HG02840 (cell line): ENCODE measurements around the gene COL23A1.
A peak's percentile ranks its signal among the peaks of the same experiment; 100 is the strongest.

ENCODE experiments used
- ATAC-seq: cut with Tn5 transposase; IDR thresholded peaks from one replicate; pipeline ENCODE4 v1.9.1; 2021; ENCODE audit warnings: mild to moderate bottlenecking, moderate library complexity, moderate number of reproducible peaks; ENCODE audit not compliant: unreplicated experiment, low FRiP score

Gene COL23A1

DNA sequence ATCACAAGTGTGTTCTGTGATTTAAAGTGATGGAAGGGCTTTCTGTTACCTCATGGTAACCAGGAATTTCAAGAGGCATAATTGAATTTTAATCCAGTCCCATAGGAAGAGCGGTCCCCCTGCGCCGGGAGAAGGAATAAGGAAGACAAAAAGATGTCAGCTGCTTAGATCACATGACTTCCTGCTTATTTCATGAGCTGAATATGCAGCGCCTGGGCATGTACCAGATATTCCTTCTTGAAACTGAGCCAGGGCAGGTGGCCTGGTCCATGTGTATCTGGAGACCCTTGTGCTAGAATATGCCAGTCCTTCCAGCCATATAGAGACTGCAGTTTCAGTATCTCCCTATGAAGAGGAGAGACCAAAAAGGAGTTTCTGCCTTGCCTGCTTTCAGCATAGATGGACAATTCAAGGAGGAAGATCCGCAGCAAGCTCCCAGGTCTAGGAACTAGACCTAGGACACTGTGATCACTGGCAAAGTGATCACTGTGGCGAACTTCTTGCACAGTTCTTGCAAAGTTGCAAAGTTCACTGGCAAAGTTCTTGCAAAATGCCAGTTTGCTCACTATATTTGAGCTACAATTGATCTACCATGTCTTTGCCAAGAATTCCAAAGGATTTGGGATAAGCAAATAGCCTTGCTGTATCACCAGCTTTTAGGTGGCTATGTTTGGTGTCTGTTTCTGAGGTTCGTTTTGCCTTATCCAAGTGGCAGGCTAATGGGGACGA is 254.7 kb downstream of the COL23A1 start:
- ATAC-seq = no peak

DNA sequence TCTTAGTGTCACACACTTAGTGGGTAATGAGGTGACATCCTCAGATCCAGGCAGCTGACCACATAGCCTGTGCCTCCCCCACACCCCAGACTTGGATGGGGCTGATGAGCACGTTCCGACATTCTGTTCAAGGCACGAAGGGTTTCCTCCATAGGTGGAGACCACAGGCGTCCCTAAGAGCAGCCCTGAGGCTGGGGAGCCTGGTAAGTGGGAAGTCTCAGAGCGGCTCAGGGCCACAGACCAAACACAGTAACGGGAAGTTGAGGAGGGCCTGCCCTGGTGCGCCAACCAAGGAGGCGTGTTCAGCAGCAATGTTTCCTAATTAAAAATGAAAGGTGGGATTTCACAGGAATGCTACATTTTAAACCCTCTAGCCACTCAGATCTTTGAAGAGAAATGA is 255.3 kb downstream of the COL23A1 start:
- ATAC-seq = no peak

GRCh38 chr5:178333821-178334481 is 256.2 kb downstream of the COL23A1 start:
- ATAC-seq = no peak

- ATAC-seq = no peak
Measured at GRCh38 chr5:178332210-178332641, 258.0 kb downstream of the COL23A1 start.

DNA sequence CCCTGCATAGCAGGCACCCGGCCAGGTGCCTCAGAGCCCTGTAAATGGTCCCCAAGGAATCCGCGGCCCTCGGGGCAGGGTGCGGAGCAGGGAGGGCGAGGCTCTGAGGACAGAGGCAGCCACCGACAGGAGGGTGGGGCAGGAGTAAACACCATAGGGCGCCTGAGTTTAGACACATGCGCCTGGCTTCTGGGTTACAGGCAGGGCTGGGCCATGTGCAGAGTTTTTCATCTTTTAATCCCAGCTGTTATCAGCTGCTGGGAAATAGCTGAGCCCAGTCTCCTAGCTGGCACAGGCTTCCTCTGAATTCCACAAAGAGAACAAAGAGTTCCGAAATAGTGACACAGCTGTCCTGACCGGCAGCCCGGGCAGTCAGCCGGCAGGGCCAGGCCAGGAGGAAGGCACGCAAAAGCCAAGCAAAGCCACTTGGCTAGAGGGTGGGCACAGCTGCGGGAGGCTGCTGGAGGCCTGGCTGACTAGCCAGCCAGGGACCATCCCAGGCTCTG is 258.6 kb downstream of the COL23A1 start:
- no peak for ATAC-seq

DNA sequence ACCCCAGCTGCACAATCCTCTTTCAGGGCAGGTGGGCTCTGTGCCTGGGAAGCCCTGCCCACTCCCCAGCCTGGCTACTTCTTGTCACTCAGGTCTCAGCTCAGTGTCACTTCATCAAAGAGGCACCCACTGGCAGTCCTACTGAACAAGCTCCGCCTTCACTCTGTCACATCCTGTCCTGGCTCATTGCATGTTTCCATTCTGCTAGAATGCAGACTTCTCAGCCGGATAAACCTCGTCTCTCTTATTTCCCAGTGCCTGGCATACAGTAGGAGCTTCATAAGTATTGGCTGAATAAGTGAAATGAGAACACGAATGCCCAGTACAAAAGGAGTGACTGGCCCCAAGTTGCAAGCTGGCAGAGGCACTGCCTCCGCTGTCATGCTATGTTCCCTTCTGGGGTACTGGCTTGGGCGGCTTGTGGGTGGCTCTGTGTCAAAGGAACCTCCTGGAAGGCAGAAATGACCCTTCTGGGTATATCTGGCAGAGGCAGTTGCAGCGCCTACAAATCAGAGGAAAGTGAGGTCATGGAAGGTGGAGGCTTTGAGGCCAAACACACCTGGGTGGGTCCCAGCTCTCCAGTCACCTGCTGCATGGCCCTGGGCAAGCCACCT is 259.3 kb downstream of the COL23A1 start:
- ATAC-seq = no peak

- ATAC-seq = no peak
Measured at GRCh38 chr5:178328826-178329730, 261.1 kb downstream of the COL23A1 start.

DNA sequence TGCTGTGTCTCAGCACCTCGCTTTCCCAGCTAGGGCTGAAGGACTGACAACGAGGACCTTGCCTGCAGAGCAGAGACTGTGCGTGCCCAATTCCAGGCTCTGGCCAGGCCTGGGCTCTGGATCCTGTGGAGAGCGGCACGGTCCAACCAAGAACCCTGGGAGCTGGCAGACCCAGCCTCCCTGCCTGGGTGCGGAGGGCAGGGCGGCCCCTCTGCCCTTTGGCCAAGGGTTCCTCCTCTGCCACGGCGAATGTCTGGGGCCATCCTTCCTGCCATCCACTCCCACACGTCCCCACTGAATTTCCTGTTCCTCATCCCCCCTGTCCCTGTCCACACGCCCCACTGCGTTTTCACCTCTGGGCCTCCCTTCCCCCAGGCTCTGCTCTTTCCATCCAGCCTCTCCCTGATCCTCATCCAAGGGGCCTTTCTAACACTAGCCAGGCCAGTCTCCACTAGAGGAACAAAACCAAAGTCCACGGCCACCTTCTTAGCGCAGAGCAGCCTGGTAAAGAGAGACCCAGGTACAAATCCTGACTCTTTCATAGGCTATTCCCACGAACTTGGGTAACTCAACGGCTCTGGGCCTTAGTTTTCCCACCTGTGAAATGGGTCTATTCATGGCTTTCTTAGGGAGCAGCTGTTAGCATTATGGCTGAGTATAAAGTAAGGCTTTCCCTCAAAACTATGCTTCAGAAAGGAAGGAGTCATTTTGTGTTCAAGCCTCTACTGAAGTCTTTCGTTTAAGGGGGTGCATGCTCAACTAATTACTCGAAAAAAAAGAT is 262.1 kb downstream of the COL23A1 start:
- no peak for ATAC-seq

DNA sequence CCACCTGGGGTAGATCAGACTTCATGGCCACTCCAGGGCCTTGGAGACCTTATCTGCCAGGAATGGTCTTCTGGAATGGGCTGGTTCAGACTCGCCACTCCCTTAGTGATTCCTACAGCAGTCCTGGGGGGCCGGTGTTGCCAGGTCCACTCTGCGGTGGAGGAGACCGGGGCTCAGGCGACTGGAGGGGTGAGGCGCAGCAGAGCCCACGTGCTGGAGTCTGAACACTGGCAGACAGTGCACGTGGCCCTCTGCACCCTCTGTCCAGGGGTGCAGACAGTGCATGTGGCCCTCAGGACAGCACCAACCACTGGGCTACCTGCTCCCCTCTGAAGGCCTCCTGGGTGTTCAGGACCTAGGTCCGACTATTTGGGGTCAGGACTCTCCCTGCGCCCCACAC is 262.7 kb downstream of the COL23A1 start:
- ATAC-seq = no peak

DNA sequence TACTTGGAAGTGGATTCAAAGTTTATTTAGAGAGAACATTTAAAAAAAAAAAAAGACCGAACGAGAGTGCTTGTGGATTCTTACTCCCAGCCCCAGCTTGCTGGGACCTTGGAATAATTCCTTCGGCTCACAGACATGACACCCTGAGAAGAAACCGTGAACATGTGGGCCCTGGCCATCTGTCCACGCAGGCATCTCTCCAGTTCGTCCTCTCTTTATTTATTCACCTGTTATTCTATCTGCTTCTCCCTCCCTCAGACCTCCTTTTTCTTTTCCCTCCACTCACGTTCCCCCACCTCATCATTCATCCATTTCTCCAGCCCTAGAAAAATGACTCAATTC is 263.8 kb downstream of the COL23A1 start:
- no peak for ATAC-seq

DNA sequence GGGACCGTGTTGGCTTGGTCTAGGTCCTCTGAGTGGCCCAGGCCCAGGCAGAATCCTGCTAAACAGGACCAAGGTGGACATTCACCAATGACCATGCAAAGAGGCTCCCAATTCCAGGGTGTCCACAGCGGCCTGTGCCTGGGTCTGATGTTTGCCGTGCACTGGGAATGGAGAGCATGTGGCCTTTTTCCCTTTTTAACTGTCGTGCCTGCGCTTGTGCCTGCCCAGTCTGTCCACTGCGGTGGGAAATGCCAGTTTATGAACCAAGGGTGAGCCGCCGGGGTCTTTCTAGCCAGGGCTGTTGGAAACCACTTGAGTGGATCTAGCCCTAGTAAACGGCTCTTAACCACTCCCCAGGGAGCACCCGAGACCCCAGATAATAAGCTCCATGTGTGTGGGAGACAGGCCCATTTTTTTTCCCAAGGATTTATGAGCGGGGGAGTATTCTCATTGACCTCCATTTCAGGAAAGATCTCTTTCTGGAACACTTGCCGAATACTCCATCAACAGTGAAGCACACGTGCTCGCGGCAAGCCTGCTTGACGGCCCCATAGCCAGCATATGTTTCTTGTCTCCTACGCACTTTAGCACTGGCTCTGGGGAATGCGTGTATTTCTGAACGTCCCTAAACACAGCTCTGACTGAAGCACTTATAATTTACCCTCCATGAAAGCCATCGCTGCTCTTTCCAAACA is 264.4 kb downstream of the COL23A1 start:
- no peak for ATAC-seq

DNA sequence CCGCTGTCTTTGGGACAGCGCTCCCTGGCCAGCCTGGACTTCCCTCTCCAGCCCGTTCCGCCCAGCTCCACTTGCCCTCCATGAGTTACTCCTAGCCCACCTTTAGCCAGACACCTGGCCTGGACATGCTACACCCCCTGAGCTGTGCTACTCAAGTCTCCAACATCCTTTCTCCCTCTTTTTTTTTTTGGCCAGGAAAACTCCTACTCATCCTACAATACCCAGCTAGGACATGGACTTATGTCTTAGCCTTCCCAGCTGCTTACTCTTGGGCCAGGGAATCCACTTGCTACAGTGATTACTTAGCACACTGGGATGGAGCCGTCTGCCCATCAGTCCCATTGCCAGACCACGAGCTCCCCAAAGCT is 264.9 kb downstream of the COL23A1 start:
- ATAC-seq = no peak

DNA sequence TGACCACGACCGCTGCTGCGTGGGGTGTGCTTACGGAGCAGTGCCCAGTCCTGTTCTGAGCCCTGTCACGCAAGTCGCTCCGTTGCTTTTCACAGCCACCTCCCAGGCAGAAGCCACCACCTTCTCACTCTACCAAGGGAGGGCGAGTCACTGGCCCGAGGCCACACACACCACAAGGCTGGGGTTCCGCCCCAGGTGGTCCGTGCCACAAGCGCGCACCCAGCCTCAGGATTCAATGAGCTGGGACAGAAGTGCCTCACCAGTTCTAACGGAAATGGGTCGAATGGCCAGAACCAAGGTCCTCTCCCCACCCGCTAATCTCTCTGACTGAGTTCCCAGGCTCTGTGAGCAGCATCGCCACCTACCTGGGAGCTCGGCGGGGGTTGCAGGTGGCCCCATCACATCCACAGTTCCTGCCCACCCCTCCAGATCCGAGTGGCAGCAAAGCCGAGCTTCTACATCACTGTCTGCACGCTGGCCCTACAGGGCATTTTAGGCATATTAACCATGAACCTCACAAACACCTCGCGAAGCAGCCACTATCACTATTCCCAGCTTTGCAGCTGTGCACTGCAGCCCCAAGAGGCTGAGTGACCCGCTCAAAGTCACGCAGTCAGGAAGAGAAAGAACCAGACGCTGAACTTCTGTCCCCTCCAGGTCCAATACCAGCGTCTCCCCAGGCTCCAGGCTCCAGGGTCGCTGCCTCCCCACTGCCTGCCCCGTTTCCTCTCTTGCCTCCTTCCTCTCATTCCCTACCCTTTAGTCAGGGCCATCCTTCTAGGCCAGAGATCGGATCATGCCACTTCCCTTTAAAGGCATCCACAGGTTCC is 265.5 kb downstream of the COL23A1 start:
- peak; percentile 51 for ATAC-seq

GRCh38 chr5:178323961-178324360 is 266.2 kb downstream of the COL23A1 start:
- peak; percentile 34 for ATAC-seq

DNA sequence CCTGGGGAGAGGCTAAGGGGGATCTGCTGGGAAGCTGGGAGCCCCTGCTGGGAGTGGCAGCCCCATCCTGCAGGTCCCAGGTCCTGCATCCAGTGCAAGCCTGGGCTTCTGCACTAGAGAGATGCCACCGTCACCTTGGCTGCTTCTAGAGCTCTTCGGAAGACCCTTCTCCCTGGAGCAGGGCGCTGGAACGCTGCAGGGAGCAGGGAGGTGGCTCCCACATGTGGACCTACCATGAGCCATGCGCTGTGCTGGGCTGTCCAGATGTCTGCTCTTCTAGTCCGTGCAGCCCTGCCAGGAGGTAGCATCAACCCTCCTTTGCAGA is 266.7 kb downstream of the COL23A1 start:
- ATAC-seq = no peak

GRCh38 chr5:178322736-178323540 is 267.3 kb downstream of the COL23A1 start:
- ATAC-seq = no peak

- ATAC-seq = no peak
Measured at GRCh38 chr5:178320281-178320855, 269.8 kb downstream of the COL23A1 start.
